Right hindlimb (tissue), 1 donor: ENCODE results near the gene INTS7.
"Not testable (repeated sequence)": the region's sequence is repeated elsewhere in the genome, so short reads cannot be mapped to it uniquely, and the experiment has no call there.

Experiments used
- DNase-seq: peaks from one replicate; pipeline ENCODE4 v3.0.0-alpha.2; 2018

The INTS7 gene

GRCh38 chr1:212034516-212035122 is 738 bp downstream of the INTS7 start:
- DNase-seq = no peak

DNA sequence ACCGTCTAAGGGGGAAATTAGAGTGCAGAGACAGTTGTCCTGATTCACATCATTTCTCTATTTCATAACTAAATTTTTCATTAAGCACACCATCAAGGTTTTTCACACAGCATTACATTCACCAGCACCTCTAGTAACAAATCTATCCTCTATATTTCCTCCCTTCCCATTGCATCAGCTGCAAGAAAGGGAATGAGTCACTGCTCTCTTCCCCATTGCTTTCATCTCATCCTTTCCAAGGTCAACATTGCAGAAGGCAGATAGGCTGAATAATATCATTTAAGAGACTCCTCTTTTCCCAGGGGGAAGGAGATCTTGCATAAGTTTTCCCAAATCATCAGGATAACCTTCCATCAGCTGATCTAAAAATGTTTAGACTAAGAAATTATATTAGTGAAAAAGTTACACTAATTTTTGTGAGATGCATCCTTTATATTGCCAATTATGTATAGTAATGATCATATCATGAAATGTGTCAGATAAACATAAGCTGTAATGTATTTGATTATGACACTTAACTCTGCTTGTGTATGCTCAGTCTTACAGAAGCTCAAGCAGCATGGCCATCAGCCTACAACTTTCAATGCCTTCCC is 4.3 kb downstream of the INTS7 start:
- DNase-seq = no peak

DNA sequence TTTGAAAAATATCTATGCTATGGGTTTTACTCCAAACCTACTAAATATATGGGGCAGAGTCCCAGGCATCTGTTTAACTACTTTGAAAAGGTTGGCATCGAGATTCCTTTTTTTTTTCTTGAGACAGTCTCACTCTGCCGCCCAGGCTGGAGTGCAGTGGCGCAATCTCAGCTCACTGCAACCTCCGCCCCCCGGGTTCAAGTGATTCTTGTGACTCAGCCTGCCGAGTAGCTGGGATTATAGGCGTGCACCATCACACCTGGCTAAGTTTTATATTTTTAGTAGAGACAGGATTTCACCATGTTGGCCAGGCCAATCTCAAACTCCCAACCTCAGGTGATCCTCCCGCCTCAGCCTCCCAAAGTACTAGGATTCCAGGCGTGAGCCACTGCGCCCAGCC is 7.6 kb downstream of the INTS7 start:
- not testable (repeated sequence) for DNase-seq

DNA sequence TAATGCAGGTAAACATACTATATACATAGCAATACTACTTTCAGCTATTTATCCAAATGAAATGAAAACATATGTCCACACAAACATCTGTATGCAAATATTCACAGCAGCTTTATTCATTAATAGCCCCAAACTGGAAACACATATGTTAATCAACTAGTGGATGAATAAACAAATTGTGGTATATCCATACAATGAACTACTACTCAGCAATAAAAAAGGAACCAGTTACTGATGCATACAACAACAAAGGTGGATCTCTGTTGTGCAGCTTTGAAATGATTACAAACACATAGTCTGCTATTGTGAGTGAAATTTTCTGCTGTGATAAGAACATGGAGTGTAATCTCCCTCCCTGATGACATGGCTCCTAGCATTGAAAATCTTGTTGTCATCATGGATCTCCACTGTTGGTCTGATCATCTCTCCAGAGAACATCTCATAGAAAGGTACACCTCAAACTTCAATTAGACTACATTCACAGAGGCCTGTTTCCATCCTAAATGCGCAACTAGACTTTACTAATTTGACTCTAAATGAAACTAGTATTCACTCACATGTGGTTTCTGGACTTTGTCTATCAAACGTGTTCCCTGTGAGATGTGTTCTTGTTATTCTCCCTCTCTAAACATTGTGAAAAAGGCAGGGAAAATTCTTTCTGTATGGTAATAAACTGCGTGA is 10.7 kb downstream of the INTS7 start:
- DNase-seq = no peak

DNA sequence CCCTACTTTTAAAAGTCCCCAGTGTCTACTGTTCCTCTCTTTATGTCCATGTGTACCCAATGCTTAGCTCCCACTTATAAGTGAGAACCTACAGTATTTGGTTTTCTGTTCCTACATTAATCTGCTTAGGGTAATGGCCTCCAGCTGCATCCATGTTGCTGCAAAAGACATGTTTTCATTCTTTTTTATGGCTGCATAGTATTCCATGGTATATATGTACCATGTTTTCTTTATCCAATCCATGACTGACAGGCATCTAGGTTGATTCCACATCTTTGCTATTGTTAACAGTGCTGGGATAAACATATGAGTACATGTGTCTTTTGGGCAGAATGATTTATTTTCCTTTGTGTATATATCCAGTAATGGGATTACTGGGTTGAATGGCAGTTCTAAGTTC is 12.4 kb downstream of the INTS7 start:
- DNase-seq = not testable (repeated sequence)

DNA sequence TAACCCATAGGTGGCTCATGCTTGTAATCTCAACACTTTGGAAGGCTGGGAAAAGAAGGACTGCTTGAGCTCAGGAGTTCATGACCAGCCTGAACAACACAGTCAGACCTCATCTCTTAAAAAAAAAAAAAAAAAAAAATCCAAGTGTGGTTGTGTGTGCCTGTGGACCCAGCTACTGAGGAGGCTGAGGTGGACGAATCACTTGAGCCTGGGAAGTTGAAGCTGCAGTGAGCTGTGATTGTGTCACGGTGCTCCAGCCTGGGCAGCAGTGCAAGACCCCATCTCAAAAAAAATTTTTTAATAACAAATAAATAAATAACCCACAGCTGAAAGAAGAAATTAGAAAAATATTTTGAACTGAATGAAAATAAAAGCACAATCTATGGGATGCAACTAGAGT is 13.8 kb downstream of the INTS7 start:
- no peak for DNase-seq

GRCh38 chr1:212020975-212021374 is 14.4 kb downstream of the INTS7 start:
- DNase-seq = no peak

GRCh38 chr1:212013672-212014071 is 21.7 kb downstream of the INTS7 start:
- no peak for DNase-seq

GRCh38 chr1:212012034-212012740 is 23.2 kb downstream of the INTS7 start:
- DNase-seq = peak; percentile 49

DNA sequence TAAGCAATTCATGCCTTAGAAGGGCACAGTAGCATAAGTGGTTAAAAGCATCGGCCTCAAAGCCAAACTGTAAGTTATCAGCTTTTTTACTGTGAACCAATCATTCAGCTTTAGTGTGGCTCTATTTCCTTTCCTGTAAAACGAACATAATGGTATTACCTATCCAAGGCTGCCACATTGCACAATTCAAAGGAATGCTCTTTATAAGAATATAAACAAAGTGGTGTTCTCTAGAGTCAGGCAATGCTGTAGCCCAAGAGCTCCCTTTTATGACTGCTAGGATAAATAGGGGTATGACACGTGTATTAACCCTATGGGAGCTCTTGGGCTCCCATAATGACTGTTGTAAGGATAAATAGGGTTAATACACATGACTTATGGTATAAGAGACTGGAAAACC is 25.4 kb downstream of the INTS7 start:
- DNase-seq = no peak

- no peak for DNase-seq
Observed at GRCh38 chr1:212009561-212009960, 25.8 kb downstream of the INTS7 start.

DNA sequence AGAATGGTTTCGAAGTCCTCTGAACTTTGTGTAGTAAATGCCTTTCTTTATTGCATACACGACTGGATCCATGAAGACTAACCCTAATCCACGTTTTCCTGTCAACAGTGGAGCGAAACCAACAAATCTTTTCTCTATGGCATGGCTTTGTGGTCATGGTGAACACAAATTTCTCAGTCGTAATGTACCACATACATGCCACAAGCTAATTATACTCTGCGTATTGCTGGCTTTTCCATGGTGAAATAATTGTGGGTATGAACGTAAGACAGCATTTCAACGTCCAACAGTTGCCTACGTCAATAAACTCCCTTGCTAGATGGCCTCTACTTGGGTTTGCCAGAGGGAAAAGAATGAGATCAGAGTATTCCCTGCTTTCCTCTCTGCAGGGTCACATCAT is 27.5 kb downstream of the INTS7 start:
- no peak for DNase-seq

- no peak for DNase-seq
Observed at GRCh38 chr1:212007178-212007577, 28.2 kb downstream of the INTS7 start.

GRCh38 chr1:212004895-212005608 is 30.3 kb downstream of the INTS7 start:
- no peak for DNase-seq

GRCh38 chr1:212002536-212002935 is 32.8 kb downstream of the INTS7 start:
- DNase-seq = no peak

DNA sequence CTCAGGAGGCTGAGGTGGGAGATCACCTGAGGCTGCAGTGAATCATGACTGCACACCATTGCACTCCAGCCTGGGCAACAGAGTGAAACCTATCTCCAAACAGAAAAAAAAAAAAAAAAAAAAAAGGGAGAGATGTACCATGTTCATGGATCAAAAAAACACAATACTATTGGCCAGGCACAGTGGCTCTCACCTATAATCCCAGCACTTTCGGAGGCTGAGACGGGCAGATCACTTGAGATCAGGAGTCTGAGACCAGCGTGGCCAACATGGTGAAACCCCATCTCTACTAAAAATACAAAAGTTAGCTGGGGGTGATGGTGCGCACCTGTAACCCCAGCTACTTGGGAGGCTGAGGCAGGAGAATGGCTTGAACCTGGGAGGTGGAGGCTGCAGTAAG is 37.9 kb downstream of the INTS7 start:
- DNase-seq = not testable (repeated sequence)

DNA sequence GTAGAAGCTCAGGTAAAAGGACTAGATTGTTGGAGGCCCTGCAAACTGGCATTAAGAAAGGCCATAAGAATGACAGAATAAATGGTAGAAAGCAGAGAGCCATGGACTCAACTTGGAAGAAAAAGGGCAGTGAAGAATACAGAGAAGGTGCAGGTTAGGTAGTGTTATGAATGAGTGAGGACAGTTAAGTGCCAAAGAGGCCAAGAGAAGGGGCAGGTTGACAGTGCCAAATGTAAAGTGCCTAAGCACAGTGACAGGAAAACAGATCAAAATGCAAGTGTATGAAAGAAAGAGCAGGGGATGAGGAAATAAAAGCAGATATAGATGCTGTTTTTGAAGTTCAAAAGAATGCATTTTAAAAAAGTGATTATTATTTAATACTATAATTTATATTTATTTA is 43.7 kb downstream of the INTS7 start:
- no peak for DNase-seq

DNA sequence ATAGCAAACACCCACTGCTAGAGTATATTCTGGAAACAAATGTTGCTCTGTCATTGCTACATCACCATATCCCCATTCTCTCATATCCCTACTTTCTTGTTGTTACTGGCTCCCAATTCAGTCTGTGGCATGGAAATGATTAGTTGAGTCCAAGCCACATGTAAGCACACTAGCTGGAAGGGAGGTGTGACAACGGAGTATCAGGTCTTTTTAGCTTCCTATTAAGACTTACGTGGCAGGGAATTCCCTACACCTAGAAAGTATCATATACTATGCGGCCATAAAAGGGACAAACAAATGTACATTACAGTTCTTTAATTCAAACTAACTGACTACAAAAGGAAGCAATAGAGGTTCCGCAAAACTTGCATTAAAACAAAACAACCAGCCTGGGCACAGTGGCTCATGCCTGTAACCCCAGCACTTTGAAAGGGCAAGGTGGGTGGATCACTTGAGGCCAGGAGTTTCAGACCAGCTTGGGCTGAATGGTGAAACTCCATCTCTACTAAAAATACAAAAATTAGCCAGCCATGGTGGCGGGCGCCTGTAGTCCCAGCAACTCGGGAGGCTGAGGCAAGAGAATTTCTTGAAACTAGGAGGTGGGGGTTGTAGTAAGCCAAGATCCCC is 48.6 kb downstream of the INTS7 start:
- no peak for DNase-seq

DNA sequence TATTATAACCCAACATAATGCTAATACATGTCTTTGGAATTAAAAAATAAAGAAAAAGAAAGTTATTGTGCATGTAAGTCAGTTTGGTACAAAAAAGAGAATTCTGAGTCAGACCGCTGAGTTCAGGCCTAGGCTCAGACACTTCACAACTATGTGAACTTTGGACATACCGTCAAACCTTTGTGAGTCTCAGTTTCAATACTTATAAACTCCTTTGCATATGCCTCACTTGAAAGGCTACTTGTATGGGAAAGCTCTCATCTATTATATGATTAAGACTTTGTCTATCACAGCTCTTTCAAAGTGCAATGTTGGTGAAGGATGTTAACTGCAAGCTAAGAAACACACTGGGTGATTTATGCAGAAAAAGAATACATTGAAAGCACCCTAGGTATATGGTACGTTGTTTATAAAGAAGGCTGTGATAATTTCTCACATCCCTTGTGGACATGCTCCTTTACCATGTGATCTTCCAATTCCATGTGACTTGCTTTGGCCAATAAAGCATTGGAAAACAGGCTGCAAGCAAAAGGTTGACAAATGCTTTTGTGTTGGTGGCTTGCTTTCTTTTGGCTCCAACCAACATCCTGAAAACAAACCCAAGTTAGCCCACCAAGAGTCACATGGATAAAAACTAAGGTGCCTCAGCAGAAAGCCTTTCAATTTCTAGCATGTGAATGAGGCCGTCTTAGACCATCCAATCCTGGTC is 49.6 kb downstream of the INTS7 start:
- no peak for DNase-seq

DNA sequence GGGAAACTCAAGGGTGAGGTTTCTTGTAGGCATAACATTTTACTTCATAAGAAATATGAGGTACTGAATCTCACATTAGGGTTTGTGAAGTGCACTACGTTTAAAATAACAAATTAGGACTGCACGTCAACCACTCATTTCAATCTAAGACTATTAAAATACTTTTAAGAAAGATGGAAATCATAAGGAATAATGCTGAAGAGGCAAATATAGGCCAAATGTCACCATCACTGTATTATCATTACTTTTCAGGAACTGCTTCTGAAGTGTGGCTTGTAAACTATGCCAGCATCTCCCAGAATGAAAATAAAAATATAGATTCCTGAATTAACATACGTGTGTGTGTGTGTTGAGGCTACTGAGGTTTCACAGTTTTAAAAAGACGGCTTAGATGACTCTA is 56.8 kb downstream of the INTS7 start:
- DNase-seq = no peak

DNA sequence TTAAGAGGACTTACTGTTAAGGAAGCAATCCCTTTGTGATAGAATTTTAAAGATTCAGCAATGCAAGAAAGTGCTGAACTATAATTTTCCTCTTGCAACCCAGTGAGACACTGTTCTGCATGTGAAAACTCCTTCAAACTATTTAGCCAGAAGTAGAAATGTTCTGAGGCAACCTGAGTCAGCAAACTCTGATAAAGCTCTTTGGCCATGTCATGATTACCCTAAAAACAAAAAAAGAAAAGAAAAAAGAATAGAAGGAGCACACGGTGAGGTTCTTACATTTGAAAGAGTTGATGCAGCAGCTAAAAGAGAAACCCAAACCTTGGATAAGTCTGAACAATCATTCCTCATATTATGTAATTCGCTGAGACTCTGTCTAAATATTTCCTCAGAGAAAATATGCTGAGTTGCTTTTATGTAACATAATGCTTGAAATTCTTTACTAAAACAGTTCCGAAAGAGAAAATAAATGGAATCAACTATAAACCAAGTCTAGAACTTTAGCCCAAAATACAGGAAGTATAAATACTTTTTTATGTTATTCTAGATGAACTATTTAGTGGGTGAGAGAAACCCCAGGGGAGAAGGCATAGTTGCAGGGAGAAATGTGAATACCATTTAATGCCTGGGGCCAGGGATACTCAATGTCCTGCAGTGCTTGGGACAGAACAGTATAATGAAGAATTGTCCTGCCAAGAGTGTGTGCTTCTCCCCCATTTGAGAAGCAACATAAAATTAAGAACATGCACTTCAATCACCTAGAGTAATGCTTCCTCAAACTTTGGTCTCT is 60.0 kb downstream of the INTS7 start:
- DNase-seq = no peak
